ENCODE results near the gene ATG4B. TPM values are rescaled to one million over a fixed set of nuclear protein-coding genes. Genes with fewer than 3 reads are reported as not detected.

ATG4B gene
- total RNA-seq, 1 experiment from 2014 or later: 133 TPM

DNA sequence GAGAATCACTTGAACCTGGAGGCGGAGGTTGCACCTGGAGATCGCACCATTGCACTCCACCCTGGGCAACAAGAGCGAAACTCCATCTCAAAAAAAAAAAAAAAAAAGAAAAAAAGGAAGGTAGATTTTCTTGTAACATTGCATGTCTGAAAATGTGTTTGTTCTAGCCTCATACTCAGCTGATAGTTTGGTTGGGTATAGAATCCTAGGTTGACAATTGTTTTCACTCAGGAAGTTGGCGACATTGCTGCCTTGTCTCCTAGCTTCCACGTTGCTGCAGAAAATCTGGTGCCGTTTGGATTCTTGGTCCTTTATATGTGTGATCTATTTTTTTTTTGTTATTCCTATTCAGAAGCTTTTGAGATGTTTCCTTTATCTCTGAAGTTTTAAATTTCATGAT is 69.0 kb downstream of the ATG4B start:
- POLR2A ChIA-PET: interaction anchor here (0.7 kb wide), 2 partner anchors 11 to 53 kb away, joined by 3 read pairs; no protein-coding TSS in a partner anchor
- DNase-seq (ENCODE audit: low spot score): no peak
- H3K27me3 Mint-ChIP-seq (ENCODE audit: low read depth): no peaks in the 10 kb centered on the region
- H3K9me3 Mint-ChIP-seq: 0 out of 2 replicates have a peak, but pooled peaks cover 7% of the 10 kb centered on the region
- CTCF ChIA-PET: interaction anchor here (0.7 kb wide), 2 partner anchors 8 to 117 kb away, joined by 3 to 4 read pairs; no protein-coding TSS in a partner anchor
- TF ChIP-seq ZNF138 (CRISPR knock-in tag; conservative IDR thresholded peaks at IDR 0.05) (no peak), SMAD3 (CRISPR knock-in tag; IDR thresholded peaks at IDR 0.05; ENCODE audit: borderline replicate concordance) (no peak), JUN (CRISPR knock-in tag; IDR thresholded peaks at IDR 0.05) (no peak), ESRRA (CRISPR knock-in tag; IDR thresholded peaks at IDR 0.05; ENCODE audit: borderline replicate concordance) (no peak), ZNF317 (CRISPR knock-in tag; IDR thresholded peaks at IDR 0.05; ENCODE audit: borderline replicate concordance, low read depth) (no peak), NFE2L1 (CRISPR knock-in tag; IDR thresholded peaks at IDR 0.05) (no peak), TCF7 (CRISPR knock-in tag; IDR thresholded peaks at IDR 0.05; ENCODE audit: low read depth) (no peak), MYBL2 (CRISPR knock-in tag; IDR thresholded peaks at IDR 0.05) (no peak), ELF4 (CRISPR knock-in tag; IDR thresholded peaks at IDR 0.05; ENCODE audit: low read depth) (no peak), TEAD1 (CRISPR knock-in tag; IDR thresholded peaks at IDR 0.05) (no peak)
- TF ChIP-seq, protein P1, sequence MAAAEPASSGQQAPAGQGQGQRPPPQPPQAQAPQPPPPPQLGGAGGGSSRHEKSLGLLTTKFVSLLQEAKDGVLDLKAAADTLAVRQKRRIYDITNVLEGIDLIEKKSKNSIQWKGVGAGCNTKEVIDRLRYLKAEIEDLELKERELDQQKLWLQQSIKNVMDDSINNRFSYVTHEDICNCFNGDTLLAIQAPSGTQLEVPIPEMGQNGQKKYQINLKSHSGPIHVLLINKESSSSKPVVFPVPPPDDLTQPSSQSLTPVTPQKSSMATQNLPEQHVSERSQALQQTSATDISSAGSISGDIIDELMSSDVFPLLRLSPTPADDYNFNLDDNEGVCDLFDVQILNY (CRISPR knock-in tag; IDR thresholded peaks at IDR 0.05): no peak
- TF ChIP-seq, protein P2, sequence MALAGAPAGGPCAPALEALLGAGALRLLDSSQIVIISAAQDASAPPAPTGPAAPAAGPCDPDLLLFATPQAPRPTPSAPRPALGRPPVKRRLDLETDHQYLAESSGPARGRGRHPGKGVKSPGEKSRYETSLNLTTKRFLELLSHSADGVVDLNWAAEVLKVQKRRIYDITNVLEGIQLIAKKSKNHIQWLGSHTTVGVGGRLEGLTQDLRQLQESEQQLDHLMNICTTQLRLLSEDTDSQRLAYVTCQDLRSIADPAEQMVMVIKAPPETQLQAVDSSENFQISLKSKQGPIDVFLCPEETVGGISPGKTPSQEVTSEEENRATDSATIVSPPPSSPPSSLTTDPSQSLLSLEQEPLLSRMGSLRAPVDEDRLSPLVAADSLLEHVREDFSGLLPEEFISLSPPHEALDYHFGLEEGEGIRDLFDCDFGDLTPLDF (CRISPR knock-in tag; IDR thresholded peaks at IDR 0.05): no peak
- TF ChIP-seq, protein P3, sequence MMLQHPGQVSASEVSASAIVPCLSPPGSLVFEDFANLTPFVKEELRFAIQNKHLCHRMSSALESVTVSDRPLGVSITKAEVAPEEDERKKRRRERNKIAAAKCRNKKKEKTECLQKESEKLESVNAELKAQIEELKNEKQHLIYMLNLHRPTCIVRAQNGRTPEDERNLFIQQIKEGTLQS (CRISPR knock-in tag; conservative IDR thresholded peaks at IDR 0.05): no peak
- H3K4me3 Mint-ChIP-seq: no peak overlapping the region
- ATAC-seq: no peak
- peaks cover 5% of the 10 kb centered on the region for H3K4me1 Mint-ChIP-seq
- H3K27ac Mint-ChIP-seq: no peak overlapping the region
- H3K36me3 Mint-ChIP-seq: peaks cover 53% of the 10 kb centered on the region

DNA sequence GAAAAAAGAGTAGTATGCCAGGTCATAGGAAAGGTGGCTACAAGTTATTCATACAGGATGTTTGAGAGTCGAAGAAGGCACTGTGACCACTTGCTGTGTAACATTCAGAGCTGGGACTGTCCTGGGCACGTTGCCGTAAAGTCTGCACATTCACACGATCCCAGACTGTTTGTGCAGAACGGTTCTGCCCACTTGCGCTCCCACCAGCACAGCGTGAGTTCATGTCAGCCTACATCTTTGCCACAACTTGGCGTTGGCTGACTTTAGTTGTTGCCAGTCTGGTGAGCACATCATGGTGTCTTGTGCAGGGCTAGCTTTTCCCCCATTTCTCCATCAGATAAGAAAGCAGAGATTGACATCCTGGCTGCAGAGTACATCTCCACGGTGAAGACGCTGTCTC is 71.4 kb downstream of the ATG4B start:
- no peak for ATAC-seq
- CTCF ChIA-PET: no interaction called here
- H3K27me3 Mint-ChIP-seq (ENCODE audit: low read depth): no peaks in the 10 kb centered on the region
- 0 out of 2 replicates have a peak, but pooled peaks cover 7% of the 10 kb centered on the region for H3K9me3 Mint-ChIP-seq
- no peak for DNase-seq (ENCODE audit: low spot score)
- H3K36me3 Mint-ChIP-seq: peaks cover 70% of the 10 kb centered on the region
- no peak overlapping the region for H3K4me3 Mint-ChIP-seq
- POLR2A ChIA-PET: no interaction called here
- no peaks in the 10 kb centered on the region for H3K4me1 Mint-ChIP-seq
- no peak overlapping the region for H3K27ac Mint-ChIP-seq
- TF ChIP-seq, protein P4, sequence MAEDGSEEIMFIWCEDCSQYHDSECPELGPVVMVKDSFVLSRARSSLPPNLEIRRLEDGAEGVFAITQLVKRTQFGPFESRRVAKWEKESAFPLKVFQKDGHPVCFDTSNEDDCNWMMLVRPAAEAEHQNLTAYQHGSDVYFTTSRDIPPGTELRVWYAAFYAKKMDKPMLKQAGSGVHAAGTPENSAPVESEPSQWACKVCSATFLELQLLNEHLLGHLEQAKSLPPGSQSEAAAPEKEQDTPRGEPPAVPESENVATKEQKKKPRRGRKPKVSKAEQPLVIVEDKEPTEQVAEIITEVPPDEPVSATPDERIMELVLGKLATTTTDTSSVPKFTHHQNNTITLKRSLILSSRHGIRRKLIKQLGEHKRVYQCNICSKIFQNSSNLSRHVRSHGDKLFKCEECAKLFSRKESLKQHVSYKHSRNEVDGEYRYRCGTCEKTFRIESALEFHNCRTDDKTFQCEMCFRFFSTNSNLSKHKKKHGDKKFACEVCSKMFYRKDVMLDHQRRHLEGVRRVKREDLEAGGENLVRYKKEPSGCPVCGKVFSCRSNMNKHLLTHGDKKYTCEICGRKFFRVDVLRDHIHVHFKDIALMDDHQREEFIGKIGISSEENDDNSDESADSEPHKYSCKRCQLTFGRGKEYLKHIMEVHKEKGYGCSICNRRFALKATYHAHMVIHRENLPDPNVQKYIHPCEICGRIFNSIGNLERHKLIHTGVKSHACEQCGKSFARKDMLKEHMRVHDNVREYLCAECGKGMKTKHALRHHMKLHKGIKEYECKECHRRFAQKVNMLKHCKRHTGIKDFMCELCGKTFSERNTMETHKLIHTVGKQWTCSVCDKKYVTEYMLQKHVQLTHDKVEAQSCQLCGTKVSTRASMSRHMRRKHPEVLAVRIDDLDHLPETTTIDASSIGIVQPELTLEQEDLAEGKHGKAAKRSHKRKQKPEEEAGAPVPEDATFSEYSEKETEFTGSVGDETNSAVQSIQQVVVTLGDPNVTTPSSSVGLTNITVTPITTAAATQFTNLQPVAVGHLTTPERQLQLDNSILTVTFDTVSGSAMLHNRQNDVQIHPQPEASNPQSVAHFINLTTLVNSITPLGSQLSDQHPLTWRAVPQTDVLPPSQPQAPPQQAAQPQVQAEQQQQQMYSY (CRISPR knock-in tag; IDR thresholded peaks at IDR 0.05): no peak
- TF ChIP-seq, protein P5, sequence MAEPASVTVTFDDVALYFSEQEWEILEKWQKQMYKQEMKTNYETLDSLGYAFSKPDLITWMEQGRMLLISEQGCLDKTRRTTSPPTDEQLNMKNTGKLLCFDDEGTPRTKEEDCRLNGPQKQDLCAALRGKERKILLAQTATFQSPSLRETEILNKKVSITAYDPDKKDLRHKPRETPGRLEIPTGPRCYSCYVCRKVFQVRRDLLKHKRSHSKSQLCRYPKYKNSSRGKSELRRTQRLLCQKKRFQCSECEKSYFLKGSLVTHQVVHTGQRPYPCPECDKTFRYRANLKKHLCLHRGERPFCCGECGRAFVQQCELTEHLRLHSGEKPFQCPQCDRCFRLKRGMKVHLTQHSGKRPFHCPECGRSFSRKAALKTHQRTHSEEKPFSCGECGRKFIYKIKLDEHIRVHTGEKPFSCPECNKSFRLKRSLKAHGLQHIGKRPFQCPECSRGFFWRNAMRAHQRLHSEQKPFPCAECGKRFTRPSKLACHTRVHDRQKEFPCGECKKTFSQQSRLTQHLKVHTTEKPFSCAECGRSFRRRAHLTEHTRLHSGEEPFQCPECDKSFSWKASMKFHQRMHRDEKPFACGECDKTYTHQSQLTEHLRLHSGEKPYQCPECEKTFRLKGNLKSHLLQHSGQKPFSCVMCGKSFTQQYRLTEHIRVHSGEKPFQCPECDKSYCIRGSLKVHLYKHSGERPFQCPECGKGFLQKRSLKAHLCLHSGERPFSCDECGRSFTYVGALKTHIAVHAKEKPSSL (CRISPR knock-in tag; conservative IDR thresholded peaks at IDR 0.05): no peak
- TF ChIP-seq, protein P6, sequence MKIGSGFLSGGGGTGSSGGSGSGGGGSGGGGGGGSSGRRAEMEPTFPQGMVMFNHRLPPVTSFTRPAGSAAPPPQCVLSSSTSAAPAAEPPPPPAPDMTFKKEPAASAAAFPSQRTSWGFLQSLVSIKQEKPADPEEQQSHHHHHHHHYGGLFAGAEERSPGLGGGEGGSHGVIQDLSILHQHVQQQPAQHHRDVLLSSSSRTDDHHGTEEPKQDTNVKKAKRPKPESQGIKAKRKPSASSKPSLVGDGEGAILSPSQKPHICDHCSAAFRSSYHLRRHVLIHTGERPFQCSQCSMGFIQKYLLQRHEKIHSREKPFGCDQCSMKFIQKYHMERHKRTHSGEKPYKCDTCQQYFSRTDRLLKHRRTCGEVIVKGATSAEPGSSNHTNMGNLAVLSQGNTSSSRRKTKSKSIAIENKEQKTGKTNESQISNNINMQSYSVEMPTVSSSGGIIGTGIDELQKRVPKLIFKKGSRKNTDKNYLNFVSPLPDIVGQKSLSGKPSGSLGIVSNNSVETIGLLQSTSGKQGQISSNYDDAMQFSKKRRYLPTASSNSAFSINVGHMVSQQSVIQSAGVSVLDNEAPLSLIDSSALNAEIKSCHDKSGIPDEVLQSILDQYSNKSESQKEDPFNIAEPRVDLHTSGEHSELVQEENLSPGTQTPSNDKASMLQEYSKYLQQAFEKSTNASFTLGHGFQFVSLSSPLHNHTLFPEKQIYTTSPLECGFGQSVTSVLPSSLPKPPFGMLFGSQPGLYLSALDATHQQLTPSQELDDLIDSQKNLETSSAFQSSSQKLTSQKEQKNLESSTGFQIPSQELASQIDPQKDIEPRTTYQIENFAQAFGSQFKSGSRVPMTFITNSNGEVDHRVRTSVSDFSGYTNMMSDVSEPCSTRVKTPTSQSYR (CRISPR knock-in tag; IDR thresholded peaks at IDR 0.05): no peak
- TF ChIP-seq SP1 (CRISPR knock-in tag; conservative IDR thresholded peaks at IDR 0.05) (no peak), NFYB (CRISPR knock-in tag; conservative IDR thresholded peaks at IDR 0.05; ENCODE audit: low read depth) (no peak), JAZF1 (CRISPR knock-in tag; IDR thresholded peaks at IDR 0.05) (no peak), ZNF219 (CRISPR knock-in tag; IDR thresholded peaks at IDR 0.05; ENCODE audit: borderline replicate concordance) (no peak)
- TF ChIP-seq, protein P7, sequence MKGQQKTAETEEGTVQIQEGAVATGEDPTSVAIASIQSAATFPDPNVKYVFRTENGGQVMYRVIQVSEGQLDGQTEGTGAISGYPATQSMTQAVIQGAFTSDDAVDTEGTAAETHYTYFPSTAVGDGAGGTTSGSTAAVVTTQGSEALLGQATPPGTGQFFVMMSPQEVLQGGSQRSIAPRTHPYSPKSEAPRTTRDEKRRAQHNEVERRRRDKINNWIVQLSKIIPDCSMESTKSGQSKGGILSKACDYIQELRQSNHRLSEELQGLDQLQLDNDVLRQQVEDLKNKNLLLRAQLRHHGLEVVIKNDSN (CRISPR knock-in tag; IDR thresholded peaks at IDR 0.05): no peak
- TF ChIP-seq, protein P8, sequence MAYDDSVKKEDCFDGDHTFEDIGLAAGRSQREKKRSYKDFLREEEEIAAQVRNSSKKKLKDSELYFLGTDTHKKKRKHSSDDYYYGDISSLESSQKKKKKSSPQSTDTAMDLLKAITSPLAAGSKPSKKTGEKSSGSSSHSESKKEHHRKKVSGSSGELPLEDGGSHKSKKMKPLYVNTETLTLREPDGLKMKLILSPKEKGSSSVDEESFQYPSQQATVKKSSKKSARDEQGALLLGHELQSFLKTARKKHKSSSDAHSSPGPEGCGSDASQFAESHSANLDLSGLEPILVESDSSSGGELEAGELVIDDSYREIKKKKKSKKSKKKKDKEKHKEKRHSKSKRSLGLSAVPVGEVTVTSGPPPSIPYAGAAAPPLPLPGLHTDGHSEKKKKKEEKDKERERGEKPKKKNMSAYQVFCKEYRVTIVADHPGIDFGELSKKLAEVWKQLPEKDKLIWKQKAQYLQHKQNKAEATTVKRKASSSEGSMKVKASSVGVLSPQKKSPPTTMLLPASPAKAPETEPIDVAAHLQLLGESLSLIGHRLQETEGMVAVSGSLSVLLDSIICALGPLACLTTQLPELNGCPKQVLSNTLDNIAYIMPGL (CRISPR knock-in tag; IDR thresholded peaks at IDR 0.05): no peak
